Colonic mucosa (tissue), 4 donors: ENCODE data around the gene KCNB1. TPM values are rescaled to one million over a fixed set of nuclear protein-coding genes. Genes with fewer than 3 reads are reported as not detected.

Experiments used
- DNase-seq: peaks from one replicate; pipeline ENCODE4 v3.0.0-alpha.2; 2020
- H3K27ac ChIP-seq: fragments of 200-600 bp; one replicate; pipeline ENCODE4 v1.8.0; 2021
- H3K27me3 ChIP-seq: fragments of 200-600 bp; one replicate; pipeline ENCODE4 v1.8.0; 2021
- H3K36me3 ChIP-seq: fragments of 200-600 bp; one replicate; pipeline ENCODE4 v1.8.0; 2021
- H3K4me1 ChIP-seq: fragments of 200-600 bp; one replicate; pipeline ENCODE4 v1.8.0; 2021; ENCODE audit warnings: mild to moderate bottlenecking
- H3K4me3 ChIP-seq: fragments of 200-600 bp; one replicate; pipeline ENCODE4 v1.8.0; 2021
- H3K9ac ChIP-seq, 2 donors: one replicate each; pipeline ENCODE4 v1.7.0; 2013; ENCODE audit warnings: control low read depth in 2 of 2, low read depth in 2 of 2, low read length in 2 of 2
- H3K9me3 ChIP-seq: fragments of 200-600 bp; one replicate; pipeline ENCODE4 v1.8.0; 2021
- intact Hi-C: fragments of 100-400 bp; cut with DNase I; formaldehyde crosslinking; loops from one replicate; pipeline ENCODE4 v1.14.1; 2022
- total RNA-seq, 2 donors: library from RNA; stranded (reverse); fragmentation: NEBNext Ultra II Directional in 1 of 2; extraction: Animal tissue kit (Norgen Biotek cat#: 25700) in 1 of 2; gene quantifications; one replicate each; pipeline ENCODE4 v1.2.1, GENCODE V29; 2021
- TF ChIP-seq, protein P1 (sequence below): fragments of 200-600 bp; IDR thresholded peaks from one replicate; pipeline ENCODE4 v1.8.0; 2022; ENCODE audit warnings: antibody characterized with exemption, mild to moderate bottlenecking
- donor health status: healthy.
- donor health status: DM: no; HTN: no; CAD: no.
- donor health status: DM: no; HTN: no; CAD: no.

KCNB1 gene
- total RNA-seq, 2 donors from 2014 or later: 0.37 to 1.9 TPM

DNA sequence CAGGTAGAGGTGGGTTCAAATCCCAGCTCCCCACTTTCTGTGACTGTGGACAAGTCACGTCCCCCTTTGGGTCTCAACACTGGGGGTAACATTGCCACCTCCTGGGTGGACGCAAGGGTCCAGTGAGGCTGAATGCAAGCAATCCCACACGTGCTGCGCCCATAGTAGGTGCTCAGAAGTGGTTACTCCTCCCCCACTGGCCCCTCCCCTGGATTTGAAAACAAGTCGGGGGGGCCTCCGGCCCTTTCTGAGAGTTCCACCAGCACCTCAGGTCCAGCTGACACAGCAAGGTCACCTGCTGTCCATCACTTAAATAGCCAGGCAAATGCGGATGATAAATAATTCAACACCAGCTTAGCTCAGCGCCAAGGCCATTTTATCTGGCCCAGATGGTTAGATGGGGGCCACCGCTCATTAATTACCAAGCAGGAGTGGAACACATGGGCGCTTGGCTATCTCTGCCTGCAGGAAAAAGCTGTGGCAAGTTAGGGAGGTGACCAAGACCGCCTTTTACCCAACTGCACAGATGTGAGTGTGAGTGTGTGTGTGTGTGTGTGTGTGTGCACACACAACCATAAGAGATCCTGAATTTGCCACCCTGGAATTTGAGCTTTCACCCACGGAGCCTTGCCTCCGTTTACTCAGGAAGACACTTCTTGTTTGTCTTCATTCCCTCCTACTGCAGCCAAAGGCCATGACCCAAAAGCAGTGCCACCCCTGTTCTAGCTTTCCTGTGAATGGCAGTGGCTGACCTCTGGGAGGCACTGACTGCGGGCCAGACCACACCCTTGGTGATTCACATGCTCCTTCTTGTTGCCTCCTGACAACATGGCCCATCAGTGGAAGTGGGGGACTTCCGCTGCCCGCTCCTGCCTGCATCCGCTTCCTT is 34.7 kb upstream of the KCNB1 start:
- no peaks in the 10 kb centered on the region for H3K4me1 ChIP-seq

DNA sequence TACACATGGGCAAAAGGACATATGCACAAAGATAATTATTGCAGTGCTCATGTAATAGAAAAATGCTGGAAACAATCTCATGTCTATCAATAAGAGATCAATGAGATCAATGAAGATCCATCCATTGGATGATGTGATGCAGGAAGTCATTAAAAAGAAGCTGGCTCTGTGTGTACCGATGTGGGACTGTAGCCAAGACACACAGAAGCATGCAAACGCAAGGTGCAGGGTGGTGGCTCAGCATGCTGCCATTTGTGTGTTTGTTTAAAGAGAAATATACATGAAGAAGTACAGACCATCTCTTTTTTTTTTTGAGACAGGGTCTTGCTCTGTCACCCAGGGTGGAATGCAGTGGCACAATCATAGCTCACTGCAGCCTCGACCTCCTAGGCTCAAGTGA is 33.1 kb upstream of the KCNB1 start:
- no peak overlapping the region for H3K4me3 ChIP-seq
- intact Hi-C loops: no loop called here
- DNase-seq: no peak

More for the DNA sequence above, 34.7 kb upstream of the KCNB1 start:
- no peak overlapping the region for H3K9ac ChIP-seq
- no peak overlapping the region for H3K4me3 ChIP-seq
- H3K27ac ChIP-seq: no peak overlapping the region
- H3K9me3 ChIP-seq: no peaks in the 10 kb centered on the region
- TF ChIP-seq, protein P1, sequence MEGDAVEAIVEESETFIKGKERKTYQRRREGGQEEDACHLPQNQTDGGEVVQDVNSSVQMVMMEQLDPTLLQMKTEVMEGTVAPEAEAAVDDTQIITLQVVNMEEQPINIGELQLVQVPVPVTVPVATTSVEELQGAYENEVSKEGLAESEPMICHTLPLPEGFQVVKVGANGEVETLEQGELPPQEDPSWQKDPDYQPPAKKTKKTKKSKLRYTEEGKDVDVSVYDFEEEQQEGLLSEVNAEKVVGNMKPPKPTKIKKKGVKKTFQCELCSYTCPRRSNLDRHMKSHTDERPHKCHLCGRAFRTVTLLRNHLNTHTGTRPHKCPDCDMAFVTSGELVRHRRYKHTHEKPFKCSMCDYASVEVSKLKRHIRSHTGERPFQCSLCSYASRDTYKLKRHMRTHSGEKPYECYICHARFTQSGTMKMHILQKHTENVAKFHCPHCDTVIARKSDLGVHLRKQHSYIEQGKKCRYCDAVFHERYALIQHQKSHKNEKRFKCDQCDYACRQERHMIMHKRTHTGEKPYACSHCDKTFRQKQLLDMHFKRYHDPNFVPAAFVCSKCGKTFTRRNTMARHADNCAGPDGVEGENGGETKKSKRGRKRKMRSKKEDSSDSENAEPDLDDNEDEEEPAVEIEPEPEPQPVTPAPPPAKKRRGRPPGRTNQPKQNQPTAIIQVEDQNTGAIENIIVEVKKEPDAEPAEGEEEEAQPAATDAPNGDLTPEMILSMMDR: no peak
- no peaks in the 10 kb centered on the region for H3K27me3 ChIP-seq
- H3K36me3 ChIP-seq: no peaks in the 10 kb centered on the region
- intact Hi-C loops: no loop called here
- DNase-seq: no peak

DNA sequence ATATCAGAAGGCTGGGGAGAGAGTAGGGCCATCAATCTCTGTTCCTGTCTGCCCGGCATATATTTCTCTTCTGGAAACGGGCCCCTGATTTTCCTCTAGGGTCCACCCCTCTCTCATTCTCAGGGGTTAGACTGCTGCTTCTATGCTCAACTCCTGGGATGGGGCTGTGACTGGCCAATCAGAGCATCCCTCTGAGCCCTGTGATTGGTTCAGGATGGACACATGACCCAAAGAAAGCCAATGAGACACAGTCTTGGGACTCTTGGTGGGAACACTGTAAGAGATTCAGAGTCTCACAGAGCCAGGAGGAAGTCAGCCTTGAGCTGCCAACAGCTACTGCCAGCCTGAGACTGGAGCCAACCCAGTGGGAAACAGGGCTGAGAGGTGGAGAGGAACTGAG is 31.0 kb upstream of the KCNB1 start:
- H3K9me3 ChIP-seq: no peaks in the 10 kb centered on the region
- no peaks in the 10 kb centered on the region for H3K4me1 ChIP-seq
- no peak overlapping the region for H3K4me3 ChIP-seq
- H3K36me3 ChIP-seq: no peaks in the 10 kb centered on the region
- intact Hi-C loops: no loop called here
- H3K9ac ChIP-seq: no peak overlapping the region
- no peak for DNase-seq
- TF ChIP-seq, protein P1: no peak
- no peaks in the 10 kb centered on the region for H3K27me3 ChIP-seq
- H3K27ac ChIP-seq: no peak overlapping the region

More for the DNA sequence above, 33.1 kb upstream of the KCNB1 start:
- no peak overlapping the region for H3K27ac ChIP-seq
- H3K9ac ChIP-seq: no peak overlapping the region
- no peaks in the 10 kb centered on the region for H3K36me3 ChIP-seq
- H3K9me3 ChIP-seq: no peaks in the 10 kb centered on the region
- H3K4me1 ChIP-seq: no peaks in the 10 kb centered on the region
- H3K27me3 ChIP-seq: no peaks in the 10 kb centered on the region
- TF ChIP-seq, protein P1: no peak

DNA sequence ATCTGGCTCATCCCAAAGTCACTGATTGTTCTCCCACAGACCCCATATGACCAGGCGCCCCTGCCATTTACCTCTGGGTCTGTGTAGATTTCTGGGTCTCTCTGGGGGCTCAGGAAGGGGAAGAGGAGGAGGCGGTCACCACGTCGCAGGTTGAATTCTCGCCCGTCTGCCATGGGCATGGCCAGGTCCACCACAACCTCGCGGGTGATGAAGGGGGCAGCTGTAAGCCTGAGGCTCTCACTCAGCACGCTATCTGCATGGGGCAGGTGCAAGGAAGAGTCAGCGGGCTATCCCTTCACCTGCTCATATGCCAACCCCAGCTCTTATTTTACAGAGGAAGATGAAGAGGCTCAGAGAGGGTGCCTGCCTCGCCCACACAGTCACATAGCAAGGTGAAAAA is 30.5 kb upstream of the KCNB1 start:
- TF ChIP-seq, protein P1: no peak
- Histone ChIP-seq H3K27ac (no peak overlapping the region), H3K4me3 (no peak overlapping the region), H3K36me3 (no peaks in the 10 kb centered on the region), H3K4me1 (no peaks in the 10 kb centered on the region), H3K9me3 (no peaks in the 10 kb centered on the region), H3K27me3 (no peaks in the 10 kb centered on the region), H3K9ac (no peak overlapping the region)
- intact Hi-C loops: no loop called here
- DNase-seq: no peak

DNA sequence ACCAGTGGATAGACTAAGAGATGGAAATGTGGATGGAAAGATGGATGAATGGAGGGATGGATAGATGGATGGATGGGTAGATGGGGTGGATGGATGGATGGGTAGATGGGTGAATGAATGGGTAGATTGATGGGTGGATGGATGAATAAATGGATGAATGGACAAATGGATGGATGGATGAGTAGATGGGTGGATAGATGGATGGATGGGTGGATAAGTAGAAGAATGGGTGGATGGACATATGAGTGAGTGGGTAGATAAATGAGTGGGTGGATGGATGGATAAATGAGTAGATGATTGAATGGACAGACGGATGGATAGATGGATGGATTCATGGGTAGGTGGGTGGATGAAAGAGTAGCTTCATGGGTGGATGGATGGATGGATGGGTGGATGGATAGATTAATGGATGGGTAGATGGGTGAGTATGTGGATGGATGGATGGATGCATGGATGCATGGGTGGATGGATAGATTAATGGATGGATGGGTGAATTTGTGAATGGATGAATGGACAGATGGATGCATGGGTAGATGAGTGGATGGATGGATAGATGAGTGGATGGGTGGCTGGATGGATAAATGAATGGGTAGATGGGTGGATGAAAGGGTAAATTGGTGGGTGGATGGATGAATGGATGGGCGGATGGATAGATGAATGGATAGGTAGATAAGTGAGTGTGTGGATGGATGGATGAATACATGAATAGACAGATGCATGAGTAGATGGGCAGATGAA is 29.5 kb upstream of the KCNB1 start:
- no peak for DNase-seq
- TF ChIP-seq, protein P1: no peak
- no peak overlapping the region for H3K9ac ChIP-seq
- intact Hi-C loops: no loop called here
- H3K27ac ChIP-seq: no peak overlapping the region
- H3K4me3 ChIP-seq: no peak overlapping the region
- H3K4me1 ChIP-seq: no peaks in the 10 kb centered on the region
- H3K27me3 ChIP-seq: no peaks in the 10 kb centered on the region
- no peaks in the 10 kb centered on the region for H3K9me3 ChIP-seq
- no peaks in the 10 kb centered on the region for H3K36me3 ChIP-seq
